ENCODE measurements around the gene SLCO4C1.
A peak's percentile ranks its signal among the peaks of the same experiment; 100 is the strongest.

Gene SLCO4C1

DNA sequence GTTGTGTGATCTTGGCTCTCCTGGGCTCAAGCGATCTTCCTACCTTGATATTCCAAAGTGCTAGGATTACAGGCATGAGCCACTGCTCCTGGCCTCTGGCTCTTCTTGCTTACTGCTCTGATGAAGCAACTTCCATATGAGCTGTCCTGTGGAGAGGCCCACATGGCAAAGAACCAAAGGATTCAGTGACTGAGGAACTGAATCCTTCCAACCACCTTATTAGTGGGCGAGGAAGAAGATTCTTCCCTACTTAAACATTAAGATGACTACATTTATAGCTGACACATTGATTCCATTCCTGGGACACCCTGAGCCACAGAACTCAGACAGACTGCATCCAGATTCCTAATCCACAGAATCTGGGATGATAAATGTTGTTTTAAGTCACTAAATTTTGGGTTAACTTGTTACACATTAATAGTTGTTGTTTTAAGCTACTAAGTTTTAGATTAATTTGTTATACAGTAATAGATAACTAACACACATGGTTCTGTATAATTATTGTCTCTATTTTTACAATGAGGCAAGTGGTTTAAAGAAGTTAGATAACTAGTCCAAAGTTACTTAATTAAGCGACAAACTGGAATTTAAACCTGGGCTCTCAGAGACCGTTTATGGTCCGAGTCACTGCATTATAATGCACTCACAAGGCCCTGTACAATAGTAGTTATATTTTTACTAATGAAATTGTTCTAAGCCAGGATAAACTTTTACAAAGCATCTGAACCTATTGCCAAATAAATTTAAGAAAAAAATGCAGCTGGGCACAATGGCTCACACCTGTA, 16.7 kb upstream of the SLCO4C1 start:
- H3K27ac ChIP-seq: peak overlapping the region; percentile 49
- H3K9me3 ChIP-seq: no peaks in the 10 kb centered on the region
- H3K27me3 ChIP-seq: no peaks in the 10 kb centered on the region
- no peaks in the 10 kb centered on the region for H3K36me3 ChIP-seq
- peaks cover 5% of the 10 kb centered on the region in 2 experiments for H3K4me1 ChIP-seq (ENCODE audit: control insufficient read depth in 1 of 2, insufficient read depth in 1 of 2, low read depth in 1 of 2, low read length in 1 of 2)
- no peak overlapping the region for H3K4me3 ChIP-seq (ENCODE audit: low read depth in 1 of 2, low read length in 1 of 2)
- TF ChIP-seq CTCF (IDR thresholded peaks at IDR 0.05): no peak

- Histone ChIP-seq H3K4me3 (ENCODE audit: low read depth in 1 of 2, low read length in 1 of 2) (no peak overlapping the region), H3K9me3 (no peaks in the 10 kb centered on the region), H3K27me3 (no peaks in the 10 kb centered on the region), H3K4me1 (ENCODE audit: control insufficient read depth in 1 of 2, insufficient read depth in 1 of 2, low read depth in 1 of 2, low read length in 1 of 2) (peaks cover 5% of the 10 kb centered on the region in 2 experiments), H3K36me3 (no peaks in the 10 kb centered on the region), H3K27ac (no peak overlapping the region)
- no peak for TF ChIP-seq CTCF (IDR thresholded peaks at IDR 0.05)
Measured at GRCh38 chr5:102309586-102309985, 13.5 kb upstream of the SLCO4C1 start.

DNA sequence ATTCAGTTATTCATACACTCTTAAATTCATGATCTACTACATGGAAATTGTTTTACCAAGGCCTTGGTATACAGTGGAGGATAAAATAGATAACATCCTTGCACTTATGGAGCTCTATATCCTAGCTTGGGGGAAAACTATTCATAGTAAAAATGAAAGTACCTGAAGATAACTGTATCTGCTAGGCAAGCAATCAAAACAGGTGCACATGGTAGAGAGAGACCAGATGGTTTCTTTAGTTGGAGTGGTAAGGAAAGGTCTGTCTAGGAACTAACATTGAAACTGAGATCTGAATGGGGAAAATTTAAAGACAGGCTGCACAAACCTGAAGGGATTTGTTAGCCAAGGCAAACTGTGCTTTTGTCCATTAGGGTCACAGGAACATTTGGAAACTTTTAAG, 11.1 kb upstream of the SLCO4C1 start:
- H3K4me1 ChIP-seq (ENCODE audit: control insufficient read depth in 1 of 2, insufficient read depth in 1 of 2, low read depth in 1 of 2, low read length in 1 of 2): no peaks in the 10 kb centered on the region
- H3K27ac ChIP-seq: no peak overlapping the region
- no peak overlapping the region for H3K4me3 ChIP-seq (ENCODE audit: low read depth in 1 of 2, low read length in 1 of 2)
- no peak for TF ChIP-seq CTCF (IDR thresholded peaks at IDR 0.05)
- H3K27me3 ChIP-seq: no peaks in the 10 kb centered on the region
- no peaks in the 10 kb centered on the region for H3K9me3 ChIP-seq
- no peaks in the 10 kb centered on the region for H3K36me3 ChIP-seq

- Histone ChIP-seq H3K4me3 (ENCODE audit: low read depth in 1 of 2, low read length in 1 of 2) (no peak overlapping the region), H3K27ac (no peak overlapping the region), H3K27me3 (no peaks in the 10 kb centered on the region), H3K4me1 (ENCODE audit: control insufficient read depth in 1 of 2, insufficient read depth in 1 of 2, low read depth in 1 of 2, low read length in 1 of 2) (no peaks in the 10 kb centered on the region), H3K9me3 (no peaks in the 10 kb centered on the region), H3K36me3 (no peaks in the 10 kb centered on the region)
- TF ChIP-seq CTCF (IDR thresholded peaks at IDR 0.05): no peak
Measured at GRCh38 chr5:102306121-102306520, 10.0 kb upstream of the SLCO4C1 start.

- Histone ChIP-seq H3K27ac (peak overlapping the region; percentile 93), H3K4me1 (ENCODE audit: control insufficient read depth in 1 of 2, insufficient read depth in 1 of 2, low read depth in 1 of 2, low read length in 1 of 2) (peaks cover 48 to 53% of the 10 kb centered on the region in 2 experiments), H3K4me3 (ENCODE audit: low read depth in 1 of 2, low read length in 1 of 2) (peak overlapping the region; percentile 90 to 94), H3K27me3 (no peaks in the 10 kb centered on the region), H3K9me3 (no peaks in the 10 kb centered on the region), H3K36me3 (peaks cover 6% of the 10 kb centered on the region)
- TF ChIP-seq CTCF (IDR thresholded peaks at IDR 0.05): no peak
Measured at GRCh38 chr5:102295534-102296177, 428 bp downstream of the SLCO4C1 start.

Data from neutrophil (primary cell).